Measurements from ENCODE around the gene NEIL1.
A peak's percentile ranks its signal among the peaks of the same experiment; 100 is the strongest.
"Not testable (repeated sequence)": the region's sequence is repeated elsewhere in the genome, so short reads cannot be mapped to it uniquely, and the experiment has no call there.

NEIL1 gene

GRCh38 chr15:75367406-75367912 lies 20.6 kb downstream of the NEIL1 start:
- Mint-ChIP-seq H3K9me3 (no peaks in the 10 kb centered on the region), H3K27ac (peak overlapping the region; percentile 97), H3K36me3 (peaks cover 43% of the 10 kb centered on the region), H3K27me3 (peaks cover 3% of the 10 kb centered on the region), H3K4me1 (peaks cover 30% of the 10 kb centered on the region), H3K4me3 (peak overlapping the region; percentile 88)
- no peak for DNase-seq
- CTCF ChIA-PET = interaction anchor here (0.6 to 4.3 kb wide), 32 partner anchors 8 to 434 kb away, joined by 3 to 62 read pairs (median 5); partner anchors contain the start of genes C15orf39, COMMD4, IMP3 and SIN3A

GRCh38 chr15:75367913-75368688 lies 21.3 kb downstream of the NEIL1 start, which contains the start of gene MAN2C1:
Gene MAN2C1, minus strand, starts transcription at chr15:75368607. Its CDS starts 24 bp downstream, at chr15:75368583.
- Mint-ChIP-seq H3K27me3 (peaks cover 3% of the 10 kb centered on the region), H3K36me3 (peaks cover 45% of the 10 kb centered on the region), H3K27ac (peak within 1 kb of the TSS; percentile 97), H3K9me3 (no peaks in the 10 kb centered on the region), H3K4me1 (peaks cover 30% of the 10 kb centered on the region), H3K4me3 (peak within 1 kb of the TSS; percentile 88)
- peak; percentile 96 for DNase-seq
- CTCF ChIA-PET = interaction anchor here (0.6 to 4.3 kb wide), 37 partner anchors 9 to 433 kb away, joined by 3 to 62 read pairs (median 4); partner anchors contain the start of genes C15orf39, COMMD4, IMP3 and NEIL1

- Mint-ChIP-seq H3K27me3 (peaks cover 3% of the 10 kb centered on the region), H3K27ac (peak overlapping the region; percentile 97), H3K4me1 (peaks cover 30% of the 10 kb centered on the region), H3K9me3 (no peaks in the 10 kb centered on the region), H3K36me3 (peaks cover 45% of the 10 kb centered on the region), H3K4me3 (peak overlapping the region; percentile 88)
- CTCF ChIA-PET = interaction anchor here (1.0 to 4.3 kb wide), 18 partner anchors 11 to 364 kb away, joined by 3 to 62 read pairs (median 7); partner anchors contain the start of genes IMP3, NEIL1 and SNX33
- peak; percentile 38 for DNase-seq
Measured at GRCh38 chr15:75368689-75369239, 21.9 kb downstream of the NEIL1 start.

DNA sequence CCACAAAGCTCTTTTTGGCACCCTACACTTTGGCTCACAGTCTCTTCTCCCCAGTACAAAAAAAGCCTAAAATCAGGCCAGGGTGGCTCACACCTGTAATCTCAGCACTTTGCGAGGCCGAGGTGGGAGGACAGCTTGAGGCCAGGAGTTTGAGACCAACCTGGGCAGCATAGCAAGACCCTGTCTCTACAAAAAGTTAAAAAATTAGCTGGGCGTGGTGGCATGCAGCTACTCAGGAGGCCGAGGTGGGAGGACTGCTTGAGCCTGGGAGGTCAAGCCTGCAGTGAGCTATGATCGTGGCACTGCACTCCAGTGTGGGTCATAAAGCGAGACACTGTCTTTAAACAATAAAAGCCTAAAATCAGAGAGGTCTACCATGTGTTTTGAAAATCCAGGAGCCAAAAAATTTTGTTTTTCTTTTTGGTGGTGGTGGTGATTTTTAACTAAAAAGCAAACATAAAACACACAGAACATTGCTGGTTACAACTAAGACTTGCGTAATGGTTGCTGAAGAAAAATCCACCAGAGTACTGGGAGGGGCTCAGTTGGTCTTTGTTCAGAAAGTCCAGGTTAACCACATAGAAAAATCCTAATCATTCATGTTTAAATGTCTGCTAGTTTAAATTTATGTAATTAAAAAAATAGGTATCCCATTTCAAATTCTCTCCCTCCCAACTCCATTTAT lies 23.2 kb downstream of the NEIL1 start:
- H3K4me1 Mint-ChIP-seq = peaks cover 30% of the 10 kb centered on the region
- H3K9me3 Mint-ChIP-seq = no peaks in the 10 kb centered on the region
- peaks cover 48% of the 10 kb centered on the region for H3K36me3 Mint-ChIP-seq
- peak overlapping the region; percentile 97 for H3K27ac Mint-ChIP-seq
- H3K4me3 Mint-ChIP-seq = peak overlapping the region; percentile 88
- H3K27me3 Mint-ChIP-seq = peaks cover 3% of the 10 kb centered on the region
- no peak for DNase-seq
- CTCF ChIA-PET = interaction anchor here (1.0 to 4.3 kb wide), 5 partner anchors 34 to 363 kb away, joined by 3 to 62 read pairs (median 4); partner anchors contain the start of gene IMP3

- peaks cover 60% of the 10 kb centered on the region for H3K36me3 Mint-ChIP-seq
- no peak overlapping the region for H3K27ac Mint-ChIP-seq
- peaks cover 3% of the 10 kb centered on the region for H3K27me3 Mint-ChIP-seq
- no peak for DNase-seq
- H3K9me3 Mint-ChIP-seq = no peaks in the 10 kb centered on the region
- CTCF ChIA-PET = no interaction called here
- no peak overlapping the region for H3K4me3 Mint-ChIP-seq
- H3K4me1 Mint-ChIP-seq = peaks cover 30% of the 10 kb centered on the region
Measured at GRCh38 chr15:75371486-75371885, 24.6 kb downstream of the NEIL1 start.

GRCh38 chr15:75371901-75372688 lies 25.3 kb downstream of the NEIL1 start:
- Mint-ChIP-seq H3K9me3 (no peaks in the 10 kb centered on the region), H3K4me3 (no peak overlapping the region), H3K27ac (peak overlapping the region; percentile 65), H3K4me1 (peaks cover 24% of the 10 kb centered on the region), H3K36me3 (peaks cover 60% of the 10 kb centered on the region), H3K27me3 (peaks cover 3% of the 10 kb centered on the region)
- no peak for DNase-seq
- CTCF ChIA-PET = no interaction called here

DNA sequence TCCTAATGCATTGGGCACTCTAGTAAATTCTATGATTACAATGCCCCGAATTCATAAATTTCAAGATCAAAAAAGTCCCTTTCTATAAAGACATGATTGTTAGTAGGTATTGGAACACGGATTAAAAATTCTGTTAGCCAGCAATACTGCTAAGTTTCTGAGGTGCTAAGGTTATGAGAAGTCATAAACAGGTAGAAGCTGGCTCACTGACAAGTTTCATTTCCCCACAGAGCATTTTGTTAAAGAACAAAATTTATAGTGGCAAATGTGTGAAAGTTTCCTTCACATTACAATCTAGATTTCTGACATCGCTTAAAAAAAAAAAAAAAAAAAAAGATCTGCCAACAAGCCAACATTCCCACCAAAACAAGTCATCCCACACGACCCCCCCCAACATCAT lies 33.9 kb downstream of the NEIL1 start:
- Mint-ChIP-seq H3K27me3 (no peaks in the 10 kb centered on the region), H3K4me3 (no peak overlapping the region), H3K4me1 (peaks cover 3% of the 10 kb centered on the region), H3K27ac (no peak overlapping the region), H3K36me3 (peaks cover 59% of the 10 kb centered on the region), H3K9me3 (no peaks in the 10 kb centered on the region)
- CTCF ChIA-PET = interaction anchor here (1.2 to 1.9 kb wide), 2 partner anchors 13 kb away, joined by 3 to 8 read pairs; partner anchors contain the start of gene MAN2C1
- no peak for DNase-seq

GRCh38 chr15:75383986-75384385 lies 37.1 kb downstream of the NEIL1 start:
- H3K27ac Mint-ChIP-seq, H3K27me3 Mint-ChIP-seq, H3K9me3 Mint-ChIP-seq, H3K4me3 Mint-ChIP-seq, DNase-seq, H3K4me1 Mint-ChIP-seq, CTCF ChIA-PET: not testable (repeated sequence)
- H3K36me3 Mint-ChIP-seq = peaks cover 62% of the 10 kb centered on the region

- peaks cover 59% of the 10 kb centered on the region for H3K36me3 Mint-ChIP-seq
Measured at GRCh38 chr15:75389791-75390382, 43.0 kb downstream of the NEIL1 start.

DNA sequence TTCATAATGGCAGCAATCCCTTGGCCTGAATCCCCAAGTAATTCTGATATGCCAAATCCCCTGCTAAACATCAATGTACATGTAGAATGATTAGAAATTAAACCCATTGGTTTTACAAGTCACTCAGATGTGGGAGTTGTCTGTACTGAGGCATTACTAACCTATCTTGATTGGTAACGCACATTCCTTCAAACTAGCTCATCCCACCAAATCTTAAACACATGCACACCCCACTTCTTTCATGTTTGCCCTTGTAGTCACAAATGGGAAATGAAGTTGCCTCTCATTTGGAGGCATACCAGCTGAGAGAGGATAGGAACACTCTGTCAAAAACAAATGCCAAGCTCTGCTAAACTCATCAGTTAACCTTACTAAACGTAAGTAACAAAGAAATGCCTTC lies 50.7 kb downstream of the NEIL1 start:
- no peak overlapping the region for H3K4me3 Mint-ChIP-seq
- peaks cover 62% of the 10 kb centered on the region for H3K36me3 Mint-ChIP-seq
- H3K27me3 Mint-ChIP-seq = no peaks in the 10 kb centered on the region
- H3K27ac Mint-ChIP-seq = no peak overlapping the region
- H3K9me3 Mint-ChIP-seq = no peaks in the 10 kb centered on the region
- no peaks in the 10 kb centered on the region for H3K4me1 Mint-ChIP-seq
- CTCF ChIA-PET = interaction anchor here (0.8 kb wide), 1 partner anchor 30 kb away, joined by 4 read pairs; no protein-coding TSS in a partner anchor
- no peak for DNase-seq

More at GRCh38 chr15:75389791-75390382, 43.0 kb downstream of the NEIL1 start:
- CTCF ChIA-PET = interaction anchor here (0.8 to 2.0 kb wide), 2 partner anchors 22 to 119 kb away, joined by 3 to 8 read pairs; partner anchors contain the start of gene MAN2C1
- DNase-seq = no peak
- no peaks in the 10 kb centered on the region for H3K9me3 Mint-ChIP-seq
- no peaks in the 10 kb centered on the region for H3K27me3 Mint-ChIP-seq
- no peak overlapping the region for H3K4me3 Mint-ChIP-seq
- H3K4me1 Mint-ChIP-seq = peaks cover 6% of the 10 kb centered on the region
- no peak overlapping the region for H3K27ac Mint-ChIP-seq

- Mint-ChIP-seq H3K4me1 (peaks cover 2% of the 10 kb centered on the region), H3K4me3 (no peak overlapping the region), H3K9me3 (no peaks in the 10 kb centered on the region), H3K27ac (no peak overlapping the region), H3K36me3 (peaks cover 54% of the 10 kb centered on the region), H3K27me3 (no peaks in the 10 kb centered on the region)
- DNase-seq = no peak
- CTCF ChIA-PET = interaction anchor here (0.8 to 0.9 kb wide), 2 partner anchors 34 to 63 kb away, joined by 3 to 4 read pairs; no protein-coding TSS in a partner anchor
Measured at GRCh38 chr15:75403892-75404291, 57.1 kb downstream of the NEIL1 start.
